Measurements from ENCODE around the gene CDKAL1.

The CDKAL1 gene

GRCh38 chr6:20969551-20969950 is 435.3 kb downstream of the CDKAL1 start:
- DNase-seq (ENCODE audit: low read depth) = no peak

- DNase-seq (ENCODE audit: low read depth) = no peak
Observed at GRCh38 chr6:20976391-20976918, 442.2 kb downstream of the CDKAL1 start.

GRCh38 chr6:20978151-20978614 is 443.9 kb downstream of the CDKAL1 start:
- peak; percentile 94 for DNase-seq (ENCODE audit: low read depth)

- no peak for DNase-seq (ENCODE audit: low read depth)
Observed at GRCh38 chr6:20979076-20979475, 444.8 kb downstream of the CDKAL1 start.

- no peak for DNase-seq (ENCODE audit: low read depth)
Observed at GRCh38 chr6:20983961-20984360, 449.7 kb downstream of the CDKAL1 start.

GRCh38 chr6:20985821-20986220 is 451.6 kb downstream of the CDKAL1 start:
- DNase-seq (ENCODE audit: low read depth) = no peak

- no peak for DNase-seq (ENCODE audit: low read depth)
Observed at GRCh38 chr6:20991910-20992309, 457.7 kb downstream of the CDKAL1 start.

- DNase-seq (ENCODE audit: low read depth) = no peak
Observed at GRCh38 chr6:20996099-20996498, 461.8 kb downstream of the CDKAL1 start.

- peak; percentile 29 for DNase-seq (ENCODE audit: low read depth)
Observed at GRCh38 chr6:20997143-20997769, 463.0 kb downstream of the CDKAL1 start.

- DNase-seq (ENCODE audit: low read depth) = no peak
Observed at GRCh38 chr6:20997770-20998147, 463.5 kb downstream of the CDKAL1 start.

GRCh38 chr6:20998748-20999448 is 464.6 kb downstream of the CDKAL1 start:
- no peak for DNase-seq (ENCODE audit: low read depth)

- no peak for DNase-seq (ENCODE audit: low read depth)
Observed at GRCh38 chr6:21000331-21000801, 466.1 kb downstream of the CDKAL1 start.

GRCh38 chr6:21001736-21002135 is 467.5 kb downstream of the CDKAL1 start:
- peak; percentile 72 for DNase-seq (ENCODE audit: low read depth)

- DNase-seq (ENCODE audit: low read depth) = peak; percentile 88
Observed at GRCh38 chr6:21003780-21004541, 469.7 kb downstream of the CDKAL1 start.

GRCh38 chr6:21005816-21006570 is 471.7 kb downstream of the CDKAL1 start:
- DNase-seq (ENCODE audit: low read depth) = peak; percentile 70

- DNase-seq (ENCODE audit: low read depth) = no peak
Observed at GRCh38 chr6:21019614-21020013, 485.4 kb downstream of the CDKAL1 start.

GRCh38 chr6:21022343-21023107 is 488.3 kb downstream of the CDKAL1 start:
- DNase-seq (ENCODE audit: low read depth) = no peak

GRCh38 chr6:21023210-21023609 is 489.0 kb downstream of the CDKAL1 start:
- DNase-seq (ENCODE audit: low read depth) = no peak

GRCh38 chr6:21024616-21025015 is 490.4 kb downstream of the CDKAL1 start:
- DNase-seq (ENCODE audit: low read depth) = no peak

GRCh38 chr6:21026576-21027273 is 492.5 kb downstream of the CDKAL1 start:
- no peak for DNase-seq (ENCODE audit: low read depth)
